Dedifferentiated amniotic fluid mesenchymal stem cell (primary cell): ENCODE measurements around the gene VMP1.
"Not testable (repeated sequence)": the region's sequence is repeated elsewhere in the genome, so short reads cannot be mapped to it uniquely, and the experiment has no call there.

Source experiments
- DNase-seq: peaks from one replicate; pipeline ENCODE4 v3.0.0-alpha.2; 2016; ENCODE audit errors: extremely low spot score

VMP1 gene

DNA sequence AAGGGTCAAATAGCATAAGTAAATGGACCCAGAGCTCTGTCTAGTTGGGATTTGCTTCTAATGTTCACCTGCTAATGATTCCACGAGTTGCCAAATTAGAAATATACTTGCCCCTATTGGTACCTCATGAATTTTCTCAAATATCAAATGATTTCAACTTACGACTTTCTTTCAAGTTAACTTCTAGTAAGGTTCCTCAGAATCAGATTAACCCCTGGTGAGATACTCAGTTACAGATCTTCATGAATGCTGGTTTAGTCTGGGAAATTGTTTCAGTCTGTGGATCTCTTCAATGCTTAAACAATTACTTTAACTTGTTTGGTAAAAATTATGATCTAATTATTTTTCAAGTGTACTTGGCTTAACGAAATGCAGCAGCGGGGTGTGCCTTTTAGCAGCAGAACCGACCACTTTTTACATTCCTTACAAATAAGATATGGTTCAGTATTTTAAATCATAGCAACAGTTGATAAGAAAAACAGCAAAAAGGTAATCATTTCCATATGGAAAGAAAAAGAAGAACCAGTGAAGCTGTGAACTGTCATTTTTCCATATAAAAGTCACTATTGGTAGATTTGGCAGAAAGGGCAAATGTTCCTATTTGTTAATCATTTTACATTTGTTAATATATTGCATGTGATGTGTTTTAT, 150.8 kb downstream of the VMP1 start:
- no peak for DNase-seq

DNA sequence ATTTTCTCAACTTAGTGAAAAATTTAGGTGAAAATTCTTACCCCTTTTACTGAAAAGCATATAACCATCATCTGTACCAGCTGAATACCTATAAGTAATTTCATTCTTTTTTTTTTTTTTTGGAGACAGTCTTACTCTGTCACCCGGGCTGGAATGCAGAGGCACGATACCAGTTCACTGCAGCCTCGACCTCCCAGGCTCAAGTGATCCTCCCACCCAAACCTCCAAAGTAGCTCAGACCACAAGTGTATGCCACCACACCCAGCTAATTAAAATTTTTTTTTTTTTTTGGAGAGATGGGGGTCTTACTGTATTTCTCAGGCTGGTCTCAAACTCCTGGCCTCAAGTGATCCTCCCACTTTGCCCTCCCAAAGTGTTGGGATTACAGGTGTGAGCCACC, 151.5 kb downstream of the VMP1 start:
- no peak for DNase-seq

DNA sequence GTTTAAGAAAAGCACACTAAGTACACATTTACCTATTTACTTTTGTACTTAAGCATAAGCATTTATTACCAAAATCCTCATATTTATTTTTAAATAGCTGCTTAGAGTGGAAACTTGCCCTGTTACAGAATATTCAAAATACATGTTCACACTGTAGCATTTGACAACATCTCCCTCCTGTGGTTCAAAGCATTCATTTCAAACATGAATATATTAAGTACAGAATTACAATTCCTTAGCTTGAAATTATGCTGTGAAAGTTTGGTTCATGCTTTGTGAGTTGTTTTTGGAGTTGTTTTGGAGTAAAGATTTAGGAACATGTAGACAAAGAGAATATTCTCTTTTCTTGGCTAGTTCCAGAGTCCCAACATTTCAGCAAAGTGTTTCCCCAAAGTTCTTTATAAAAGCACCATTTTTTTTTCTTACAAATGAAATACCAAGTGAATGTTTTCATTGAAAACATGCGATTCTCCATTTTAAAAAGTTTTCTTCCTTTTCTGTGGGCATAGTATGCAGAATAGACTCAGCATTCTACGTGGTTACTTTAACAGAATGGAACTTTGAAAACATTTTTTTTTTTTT, 152.1 kb downstream of the VMP1 start:
- DNase-seq = peak; percentile 81

DNA sequence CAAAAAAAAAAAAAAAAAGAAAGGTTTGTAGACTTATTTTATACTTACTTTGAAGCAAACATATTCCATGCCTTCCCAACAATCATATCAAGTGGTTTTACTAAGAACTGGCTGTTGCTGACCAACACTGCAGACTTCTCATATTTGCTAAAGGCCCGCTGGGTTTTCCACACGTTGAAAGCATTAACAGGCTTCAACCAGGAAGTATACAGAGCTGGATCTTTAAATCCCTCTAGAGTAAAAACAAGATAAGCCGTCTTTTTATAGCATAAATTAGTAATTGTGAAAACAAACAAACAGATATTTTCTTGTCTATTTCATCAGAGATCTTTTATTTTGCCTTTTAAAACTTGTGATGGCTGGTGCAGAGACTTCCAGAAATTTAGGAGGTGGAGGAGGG, 156.2 kb downstream of the VMP1 start:
- DNase-seq = no peak

DNA sequence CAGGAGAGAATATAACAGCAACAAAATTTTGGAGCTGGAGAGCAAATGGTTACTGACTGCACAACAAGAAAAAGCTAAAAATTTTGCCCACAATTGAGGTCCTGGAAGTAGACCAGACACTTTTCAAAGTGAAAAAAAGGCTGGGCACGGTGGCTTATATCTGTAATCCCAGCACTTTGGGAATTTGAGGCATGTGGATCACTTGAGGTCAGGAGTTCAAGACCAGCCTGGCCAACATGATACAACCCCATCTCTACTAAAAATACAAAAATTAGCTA, 162.4 kb downstream of the VMP1 start:
- no peak for DNase-seq

DNA sequence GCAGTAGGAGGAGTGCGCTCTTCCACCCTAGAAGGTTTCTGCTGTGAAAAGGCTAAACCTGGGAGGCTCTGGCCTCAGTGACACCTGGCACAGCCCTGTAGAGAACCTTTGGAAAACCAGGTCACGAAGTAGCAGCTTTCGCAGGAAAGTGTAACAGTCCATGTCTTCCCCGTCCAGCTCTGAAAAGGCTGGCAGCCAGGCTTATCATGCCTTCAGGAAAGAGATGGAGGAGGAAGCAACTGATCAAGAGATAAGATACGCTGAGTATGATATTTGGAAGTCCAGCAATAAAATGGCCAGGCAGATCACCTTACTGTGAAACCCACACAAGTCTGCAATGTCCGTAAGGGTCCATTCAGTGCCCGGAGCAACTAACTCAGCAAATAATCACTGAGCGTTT, 163.0 kb downstream of the VMP1 start:
- DNase-seq = no peak

DNA sequence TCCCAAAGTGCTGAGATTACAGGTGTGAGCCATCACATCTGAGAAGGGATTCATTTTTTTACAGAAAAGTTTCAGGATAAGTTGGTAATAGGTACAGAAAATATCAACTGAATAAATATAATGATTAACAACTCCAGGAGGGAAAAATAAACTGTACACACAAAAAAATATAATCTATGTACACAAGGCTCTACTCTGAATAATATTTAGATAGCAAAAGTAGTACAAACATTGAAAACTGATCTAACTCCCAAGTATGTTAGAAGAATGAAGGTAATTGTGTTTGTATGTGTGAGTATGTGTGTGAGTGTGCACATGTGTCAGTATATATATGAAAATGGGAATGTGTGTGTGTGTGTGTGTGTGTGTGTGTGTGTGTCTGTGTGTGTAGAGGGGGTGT, 164.9 kb downstream of the VMP1 start:
- no peak for DNase-seq

DNA sequence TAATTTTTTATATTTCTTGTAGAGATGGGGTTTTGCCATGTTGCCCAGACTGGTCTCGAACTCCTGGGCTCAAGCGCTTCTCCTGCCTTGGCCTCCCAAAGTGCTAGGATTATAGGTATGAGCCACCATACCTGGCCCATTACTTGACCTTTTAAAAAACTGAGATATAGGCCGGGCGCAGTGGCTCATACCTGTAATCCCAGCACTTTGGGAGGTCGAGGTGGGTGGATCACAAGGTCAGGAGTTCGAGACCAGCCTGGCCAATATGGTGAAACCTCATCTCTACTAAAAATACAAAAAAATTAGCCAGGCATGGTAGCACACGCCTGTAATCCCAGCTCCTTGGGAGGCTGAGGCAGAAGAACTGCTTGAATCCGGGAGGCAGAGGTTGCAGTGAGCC, 166.0 kb downstream of the VMP1 start:
- not testable (repeated sequence) for DNase-seq

DNA sequence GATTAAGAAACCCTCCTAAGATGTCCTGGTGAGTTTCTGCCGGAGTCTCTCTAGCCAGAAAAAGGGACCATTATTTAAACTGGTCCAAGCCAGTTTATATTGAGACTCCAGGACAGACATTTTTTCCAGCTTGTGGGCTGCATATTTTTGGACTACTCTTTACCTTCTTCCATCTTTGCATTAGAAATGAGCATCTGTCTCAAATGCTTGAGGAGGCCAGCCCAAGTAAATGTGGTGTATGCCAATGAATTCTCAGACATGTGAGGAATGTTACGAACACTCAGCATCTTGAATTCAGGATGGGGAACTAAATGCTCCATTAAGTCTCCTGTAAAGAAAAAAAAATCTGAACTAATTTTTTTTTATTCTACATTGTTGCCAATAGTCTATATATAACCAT, 166.9 kb downstream of the VMP1 start:
- no peak for DNase-seq

DNA sequence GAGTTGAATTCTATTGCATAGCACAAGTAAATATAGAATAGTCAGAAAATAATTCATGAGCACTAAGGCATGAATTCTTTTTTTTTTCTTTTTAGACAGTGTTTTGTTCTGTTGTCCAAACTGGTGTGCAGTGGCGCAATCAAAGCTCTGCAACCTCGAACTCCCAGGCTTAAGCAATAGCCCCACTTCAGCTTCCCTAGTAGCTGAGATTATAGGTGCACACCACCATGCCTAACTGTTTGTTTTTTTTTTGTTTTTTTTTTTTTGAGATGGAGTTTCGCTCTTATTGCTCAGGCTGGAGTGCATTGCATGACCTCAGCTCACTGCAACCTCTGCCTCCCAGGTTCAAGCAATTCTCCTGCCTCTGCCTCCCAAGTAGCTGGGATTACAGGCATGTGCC, 168.7 kb downstream of the VMP1 start:
- DNase-seq = no peak

DNA sequence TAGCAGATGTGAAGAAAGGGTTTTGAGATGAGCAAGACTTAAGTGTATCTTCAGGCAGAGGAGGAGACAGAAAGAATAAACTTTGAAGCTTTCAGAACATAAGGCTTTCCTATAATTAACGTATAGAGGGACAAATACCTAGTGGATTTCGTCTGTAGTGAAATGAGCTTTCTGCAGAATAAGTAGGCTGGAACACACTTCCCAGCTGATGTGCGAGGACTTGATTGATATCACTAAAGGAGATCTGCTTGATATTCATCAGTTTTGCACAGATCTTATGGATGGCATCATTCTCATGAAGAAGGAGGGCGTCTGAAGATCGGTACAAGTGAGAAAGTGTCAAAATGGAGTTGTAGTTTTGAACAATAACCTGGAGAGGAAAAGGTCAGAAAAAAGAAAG, 170.5 kb downstream of the VMP1 start:
- DNase-seq = no peak

DNA sequence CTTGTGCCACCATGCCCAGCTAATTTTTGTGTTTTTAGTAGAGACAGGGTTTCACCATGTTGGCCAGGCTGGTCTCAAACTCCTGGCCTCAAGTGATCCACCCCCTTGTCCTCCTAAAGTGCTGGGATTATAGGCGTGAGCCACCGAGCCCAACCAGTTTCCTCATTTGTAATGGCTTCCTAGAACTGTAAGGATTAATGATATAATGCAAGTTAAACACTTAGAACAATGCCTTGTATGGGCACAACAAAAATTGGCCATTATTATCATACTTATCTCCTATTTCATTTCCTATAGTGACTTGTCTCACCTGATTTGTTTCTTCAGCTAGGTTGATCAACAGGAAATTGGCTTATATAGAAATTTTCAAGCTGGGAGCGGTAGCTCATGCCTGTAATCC, 171.2 kb downstream of the VMP1 start:
- DNase-seq = no peak

DNA sequence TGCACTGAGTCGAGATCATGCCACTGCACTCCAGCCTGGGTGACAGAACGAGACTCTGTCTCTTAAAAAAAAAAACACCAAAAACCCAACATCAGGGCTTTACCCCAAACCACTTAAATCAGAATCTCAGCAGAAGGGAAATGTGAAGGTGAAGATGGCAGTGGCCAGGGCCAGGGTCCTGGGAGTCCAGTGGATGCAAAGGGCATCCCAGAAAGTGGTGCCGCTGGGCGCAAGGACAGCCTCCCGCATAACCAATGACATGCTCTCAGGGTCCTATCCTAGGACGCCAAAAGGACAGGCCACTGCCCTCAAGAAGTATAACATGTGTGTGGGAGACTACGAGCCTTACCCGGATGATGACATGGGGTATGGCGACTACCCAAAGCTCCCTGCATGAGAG, 177.4 kb downstream of the VMP1 start:
- no peak for DNase-seq

DNA sequence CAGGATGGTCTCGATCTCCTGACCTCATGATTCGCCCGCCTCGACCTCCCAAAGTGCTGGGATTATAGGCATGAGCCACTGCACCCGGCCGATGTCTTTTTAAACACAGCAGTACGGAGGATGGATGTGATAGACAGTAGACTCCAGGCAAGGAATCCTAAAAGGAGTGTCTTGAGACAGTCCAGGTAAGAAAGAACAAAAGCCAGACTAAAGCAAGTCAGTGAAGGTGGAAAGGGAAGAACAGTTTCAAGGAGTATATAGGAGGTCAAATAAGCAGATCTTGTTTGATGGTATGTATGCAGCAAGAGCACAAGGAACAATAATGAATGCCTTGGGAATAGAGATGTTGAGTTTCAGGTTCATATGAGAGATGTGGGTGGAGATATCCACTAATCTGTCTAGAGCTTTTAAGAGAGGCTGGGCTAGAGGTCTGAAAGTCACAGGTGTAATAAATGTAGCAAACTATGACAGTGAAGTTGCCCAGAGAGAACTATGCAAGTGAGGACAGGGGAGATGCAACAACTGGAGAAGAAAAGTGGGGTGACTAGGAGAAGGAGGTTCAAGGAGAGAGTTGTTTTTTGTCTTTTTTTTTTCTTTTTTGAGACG, 180.8 kb downstream of the VMP1 start:
- no peak for DNase-seq

DNA sequence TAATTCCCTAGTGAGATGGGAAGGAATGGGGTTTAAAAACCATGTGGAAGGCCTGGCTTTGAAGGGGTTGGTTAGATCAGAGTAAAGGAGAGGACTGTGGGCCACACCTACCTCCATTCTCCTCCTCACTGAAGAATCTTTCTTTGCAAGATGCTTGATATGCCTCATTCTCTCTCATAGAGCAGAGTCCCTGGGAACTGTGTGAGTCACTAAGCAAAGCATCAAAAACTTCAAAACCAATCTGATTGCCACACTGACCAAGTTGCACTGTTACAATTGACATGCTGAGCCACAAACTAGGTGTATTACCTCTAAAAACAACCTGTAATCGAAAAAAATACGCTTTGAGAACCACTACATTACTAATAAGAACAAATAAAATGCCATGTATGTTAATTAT, 183.3 kb downstream of the VMP1 start:
- DNase-seq = no peak
